Caki2 (cell line): ENCODE measurements around the gene ZBTB42. TPM values are rescaled to one million over a fixed set of nuclear protein-coding genes. Genes with fewer than 3 reads are reported as not detected.

Experiments used
- DNase-seq: peaks from one replicate; pipeline ENCODE4 v3.0.0-alpha.2; 2015; ENCODE audit warnings: low read depth
- in situ Hi-C: cut with HindIII; loops from 2 replicates; pipeline ENCODE4 v1.10.0; 2016; ENCODE audit warnings: low sequenced_read_pairs, low pct_unique_long_range_greater_than_20kb, mixed read lengths
- total RNA-seq: library from RNA; depleted of rRNA; stranded (reverse); fragments of >200 nt; shearing (Covaris generic); gene quantifications from 2 replicates; pipeline ENCODE4 v1.2.3, GENCODE V29; 2014; ENCODE audit warnings: low replicate concordance

Gene ZBTB42
- total RNA-seq, 1 experiment from 2014 or later = 7.6 TPM

DNA sequence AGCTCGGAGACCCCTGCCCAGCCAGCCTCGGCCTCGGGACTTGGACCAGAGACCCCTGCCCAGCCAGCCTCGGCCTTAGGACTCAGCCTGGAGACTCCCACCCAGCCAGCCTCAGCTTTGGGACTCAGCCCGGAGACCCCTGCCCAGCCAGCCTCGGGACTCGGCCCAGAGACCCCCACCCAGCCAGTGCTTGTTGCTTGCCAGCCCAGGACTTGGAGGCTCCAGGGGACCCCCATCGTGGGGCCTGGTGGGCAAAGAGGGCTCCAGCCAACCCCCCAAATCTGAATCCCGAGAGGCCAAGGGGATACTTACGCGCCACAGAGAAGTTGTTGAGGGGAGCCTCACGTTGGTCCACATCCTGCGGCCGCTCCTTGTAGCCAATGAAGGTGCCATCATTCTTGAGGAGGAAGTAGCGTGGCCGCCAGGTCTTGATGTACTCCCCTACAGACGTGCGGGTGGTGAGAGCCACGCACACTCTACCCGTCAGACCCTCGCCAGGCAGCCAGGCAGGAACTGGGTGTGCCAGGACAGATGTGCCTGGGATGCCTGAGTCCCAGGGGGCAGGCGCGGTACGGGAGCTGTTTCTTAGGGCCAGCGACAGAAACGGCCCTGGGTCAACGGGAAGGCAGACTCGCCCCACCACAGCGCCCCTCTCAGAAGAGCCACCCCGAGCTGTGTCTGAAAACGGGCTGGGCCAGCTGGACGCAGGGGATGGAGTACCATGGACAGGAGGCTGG is 21.0 kb upstream of the ZBTB42 start:
- in situ Hi-C loops = no loop called here
- no peak for DNase-seq

DNA sequence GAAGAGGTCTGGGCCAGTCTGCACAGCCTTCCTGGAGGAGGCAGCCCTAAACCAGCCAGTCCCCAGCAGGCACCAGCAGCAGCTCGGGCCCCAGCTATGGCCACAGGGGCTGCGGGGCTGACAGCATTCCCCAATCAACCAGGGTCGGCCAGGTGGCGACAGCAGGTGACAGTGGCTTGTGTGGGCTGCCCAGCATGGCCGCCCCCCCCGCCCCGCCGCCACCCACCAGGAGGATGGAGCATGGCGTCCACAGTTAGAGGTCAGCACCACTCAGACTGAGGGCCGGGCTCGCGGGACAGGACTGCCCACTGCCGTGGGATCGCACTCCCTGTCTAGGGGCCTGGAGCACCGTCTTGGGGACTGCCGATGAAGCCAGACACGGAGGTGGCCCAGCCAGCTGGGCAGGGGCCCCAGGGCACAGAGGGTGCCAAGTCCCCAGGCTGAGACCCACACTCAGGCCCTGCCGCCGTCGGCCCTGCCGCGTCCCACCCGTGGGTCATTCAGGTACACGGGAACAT is 20.3 kb upstream of the ZBTB42 start:
- in situ Hi-C loops = no loop called here

DNA sequence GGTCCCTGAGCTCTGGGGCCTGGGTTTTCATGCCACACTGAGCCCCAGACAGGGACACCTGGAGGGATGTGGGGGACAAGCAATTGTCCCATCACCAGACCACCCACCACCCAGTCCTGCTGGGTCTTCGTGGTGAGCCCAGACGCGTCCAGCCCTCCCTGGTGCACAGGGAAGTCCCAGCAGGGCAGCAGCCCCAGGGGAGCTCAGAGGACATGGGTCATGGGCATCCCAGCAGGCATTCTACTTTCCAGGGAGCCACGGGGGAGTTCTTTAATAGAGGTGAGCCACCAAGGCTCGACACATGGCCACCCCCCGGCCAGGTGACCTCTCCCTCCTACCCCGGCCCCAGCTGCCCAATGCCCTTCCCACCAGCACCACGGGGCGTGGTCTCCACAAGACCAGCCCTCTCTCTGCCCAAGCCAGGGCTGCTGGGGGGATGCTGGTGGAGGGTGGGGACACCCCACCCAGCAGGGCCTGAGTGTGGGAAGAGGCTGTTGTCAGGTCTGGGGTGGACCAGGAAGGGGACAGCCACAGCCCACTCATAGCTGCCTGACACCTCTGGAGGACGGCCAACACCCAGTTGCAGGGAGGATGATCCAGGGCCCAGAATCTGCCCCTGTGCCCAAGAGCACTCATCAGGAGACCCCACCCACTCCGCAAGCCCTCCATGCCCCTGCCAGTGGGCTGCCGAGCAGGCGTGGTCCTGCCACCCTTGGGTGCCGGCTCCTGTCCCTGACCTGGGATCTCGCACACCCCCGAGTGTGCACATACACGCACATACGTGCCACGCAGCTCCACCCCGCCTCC is 19.4 kb upstream of the ZBTB42 start:
- in situ Hi-C loops = no loop called here
- no peak for DNase-seq

More for the DNA sequence above, 20.3 kb upstream of the ZBTB42 start:
- no peak for DNase-seq

DNA sequence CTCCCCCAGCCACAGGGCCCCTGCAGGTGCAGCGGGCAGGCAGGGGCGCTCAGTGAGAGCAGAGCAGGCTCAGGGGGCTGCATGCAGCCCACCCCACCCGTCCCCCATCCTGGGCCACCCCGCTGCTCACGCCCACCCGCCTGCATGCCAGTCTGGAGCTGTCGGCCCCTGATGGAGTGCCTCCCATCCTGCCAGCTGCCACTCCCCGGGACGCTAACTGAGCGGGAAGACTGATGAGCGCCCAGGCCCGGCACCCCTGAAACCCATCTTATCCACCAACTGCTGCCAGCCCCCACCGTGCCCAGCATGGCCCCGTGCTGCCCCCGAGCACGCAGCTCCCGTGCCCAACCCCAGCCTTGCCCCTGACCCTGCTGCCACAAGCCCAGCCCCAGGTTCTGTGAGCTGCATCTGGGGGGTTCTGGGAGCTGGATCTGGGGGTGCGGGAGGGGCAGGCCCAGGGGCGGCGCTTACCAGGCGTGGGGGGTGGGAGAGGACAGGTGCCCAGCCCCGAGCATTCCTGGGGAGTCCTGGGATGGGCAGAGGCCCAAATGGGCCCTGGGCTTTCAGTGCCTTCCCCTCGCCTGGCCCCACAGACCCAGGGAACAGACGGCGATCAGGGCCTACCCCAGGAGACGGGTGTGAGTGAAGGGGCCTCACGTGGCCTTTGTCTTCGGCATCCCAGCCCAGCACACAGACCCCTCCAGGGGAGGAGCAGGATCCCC is 18.7 kb upstream of the ZBTB42 start:
- no peak for DNase-seq
- in situ Hi-C loops = no loop called here

DNA sequence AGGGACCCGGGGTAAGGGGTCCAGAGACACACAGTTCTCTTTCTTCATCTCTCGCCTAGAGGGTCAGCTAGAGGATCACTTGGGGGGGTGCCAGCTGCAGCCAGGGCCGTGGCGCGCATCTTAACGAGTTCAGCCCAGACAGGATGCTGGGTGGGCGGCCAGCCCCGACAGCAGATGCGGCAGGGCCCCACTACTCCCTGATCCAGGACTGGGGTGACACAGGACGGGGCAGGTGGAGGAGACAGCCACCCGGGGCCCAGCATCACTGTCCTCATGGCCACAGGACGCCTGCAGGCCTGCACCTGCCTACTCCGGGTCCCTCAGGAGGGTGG is 18.1 kb upstream of the ZBTB42 start:
- no peak for DNase-seq
- in situ Hi-C loops = no loop called here

DNA sequence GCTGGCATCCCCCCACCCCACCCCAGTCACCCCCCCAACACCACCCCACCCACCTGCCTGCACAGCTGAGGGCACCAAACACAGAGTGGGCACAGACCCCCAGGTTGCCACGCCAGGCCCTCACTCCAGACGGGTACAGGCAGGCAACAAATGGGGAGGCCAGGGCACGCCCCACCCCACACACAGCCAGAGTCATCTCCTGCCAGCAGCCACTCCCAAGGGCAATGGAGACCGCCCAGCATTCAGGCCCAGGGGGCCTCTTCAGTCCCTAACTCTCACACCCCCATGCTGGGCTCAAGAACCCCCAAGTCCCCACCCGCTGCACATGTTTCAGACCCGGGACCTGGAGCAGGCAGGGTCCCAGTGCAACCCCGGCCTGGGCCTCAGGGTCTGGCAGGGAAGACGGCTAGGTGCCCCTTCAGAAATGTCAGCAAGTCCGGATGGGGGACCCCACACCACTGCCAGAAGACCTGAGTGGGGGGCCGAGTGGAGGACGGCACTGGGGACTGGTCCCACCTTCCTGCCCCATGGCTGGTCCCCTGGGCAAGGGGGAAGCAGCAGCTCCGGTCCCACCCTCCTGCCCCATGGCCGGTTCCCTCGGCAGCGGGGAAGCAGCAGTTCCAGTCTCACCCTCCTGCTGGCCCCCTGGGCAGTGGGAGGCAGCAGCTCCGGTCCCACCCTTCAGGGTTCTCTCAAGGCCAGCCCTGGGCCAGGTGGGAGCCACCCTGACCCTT is 17.2 kb upstream of the ZBTB42 start:
- in situ Hi-C loops = no loop called here
- no peak for DNase-seq

DNA sequence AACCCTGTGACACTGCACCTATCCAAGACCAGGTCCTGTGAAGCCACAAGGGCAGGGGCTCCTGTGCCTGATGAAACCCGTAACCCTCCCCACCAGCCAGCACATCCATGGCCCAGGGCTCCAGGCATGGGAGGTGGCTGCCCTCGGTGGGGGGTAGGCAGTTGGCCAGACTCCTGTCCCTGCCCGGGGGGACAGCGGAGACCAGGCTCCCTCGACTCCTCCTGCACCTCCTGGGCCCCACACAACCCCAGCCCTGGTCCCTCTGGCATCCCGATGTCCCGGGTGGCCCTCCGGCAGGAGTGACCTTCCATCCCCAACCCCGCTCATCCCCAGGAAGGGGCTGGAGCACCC is 16.7 kb upstream of the ZBTB42 start:
- in situ Hi-C loops = no loop called here
- no peak for DNase-seq

DNA sequence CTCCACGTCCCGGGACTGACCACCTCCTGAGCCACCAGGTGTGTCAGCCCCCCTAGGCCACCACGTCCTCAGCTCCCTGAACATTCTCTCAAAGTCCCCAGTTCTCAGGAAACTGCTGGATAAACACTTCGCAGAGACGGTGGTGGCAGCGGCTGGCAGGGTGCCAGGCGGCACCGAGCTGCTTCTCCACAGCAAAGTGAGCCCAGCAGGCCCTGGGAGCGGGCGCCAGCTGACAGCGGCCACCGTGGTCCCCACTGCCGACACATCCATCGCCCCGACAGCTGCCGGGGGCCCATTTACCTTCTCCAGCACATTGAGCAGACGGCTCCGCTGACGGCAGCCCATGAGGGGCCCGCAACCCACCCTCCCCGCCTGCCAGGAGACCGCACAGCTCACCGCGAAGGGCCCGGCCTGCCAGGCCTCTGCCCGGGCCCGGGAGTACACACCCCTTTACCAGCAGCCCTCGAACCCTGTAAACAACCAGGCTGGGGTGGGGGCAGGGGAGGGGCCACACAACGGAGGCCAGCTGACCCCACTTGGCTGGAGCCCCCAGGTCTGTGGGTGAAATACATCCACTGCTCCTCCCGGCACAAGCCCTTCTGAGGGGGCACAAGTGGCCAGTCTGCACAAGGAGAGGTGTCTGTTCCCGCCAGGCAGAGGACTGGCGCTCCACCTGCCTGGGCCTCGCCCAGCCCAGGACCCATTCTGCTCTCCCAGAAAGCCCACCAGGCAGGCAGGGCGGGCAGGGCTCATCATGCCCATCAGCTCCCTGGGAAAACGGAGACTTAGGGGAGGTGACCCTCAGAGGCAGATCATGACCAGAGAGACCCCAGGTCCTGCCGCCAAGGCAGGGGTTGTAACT is 15.8 kb upstream of the ZBTB42 start:
- DNase-seq = no peak
- in situ Hi-C loops = no loop called here

DNA sequence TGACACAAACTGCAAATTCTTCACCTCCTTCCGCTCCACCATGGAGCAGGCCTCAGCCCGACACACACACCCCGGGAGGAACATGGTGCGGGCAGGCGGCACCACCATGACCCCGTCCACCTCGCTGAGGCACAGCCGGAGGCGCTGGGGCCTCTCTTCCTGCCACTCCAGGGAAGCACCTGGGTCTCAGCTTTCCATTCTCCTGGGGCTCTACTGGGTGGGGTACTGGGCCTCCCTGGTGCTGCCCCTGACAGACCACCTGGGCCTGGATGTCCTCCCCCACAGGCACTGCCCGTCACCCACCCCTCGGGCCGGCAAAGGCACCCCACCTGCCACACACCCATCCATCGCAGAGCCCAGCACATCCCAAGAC is 15.2 kb upstream of the ZBTB42 start:
- in situ Hi-C loops = no loop called here
- DNase-seq = no peak

DNA sequence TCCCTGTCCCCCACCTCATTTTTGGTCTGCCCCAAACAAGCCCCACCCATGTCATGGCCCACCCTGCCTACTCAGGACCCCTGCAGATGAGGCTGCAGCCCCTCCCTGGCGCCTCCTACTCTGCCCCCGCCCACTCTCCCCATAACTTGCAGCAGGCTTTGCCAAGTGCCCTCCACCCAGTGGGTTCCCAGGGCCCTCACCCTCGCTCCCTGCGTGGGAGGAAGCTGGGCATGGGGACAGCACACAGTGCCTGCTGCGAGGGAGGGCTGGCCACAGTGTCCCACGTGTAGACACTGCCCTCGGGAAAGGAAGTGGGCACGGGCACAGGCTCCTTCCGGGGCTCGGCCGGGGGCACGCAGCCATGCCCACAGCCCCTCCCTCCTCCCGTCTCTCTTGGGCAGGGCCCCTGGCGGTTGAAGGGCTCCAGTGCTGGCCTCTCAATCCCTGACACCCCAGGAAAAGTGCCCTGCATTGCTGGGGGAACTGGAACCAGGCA is 14.8 kb upstream of the ZBTB42 start:
- no peak for DNase-seq
- in situ Hi-C loops = no loop called here

DNA sequence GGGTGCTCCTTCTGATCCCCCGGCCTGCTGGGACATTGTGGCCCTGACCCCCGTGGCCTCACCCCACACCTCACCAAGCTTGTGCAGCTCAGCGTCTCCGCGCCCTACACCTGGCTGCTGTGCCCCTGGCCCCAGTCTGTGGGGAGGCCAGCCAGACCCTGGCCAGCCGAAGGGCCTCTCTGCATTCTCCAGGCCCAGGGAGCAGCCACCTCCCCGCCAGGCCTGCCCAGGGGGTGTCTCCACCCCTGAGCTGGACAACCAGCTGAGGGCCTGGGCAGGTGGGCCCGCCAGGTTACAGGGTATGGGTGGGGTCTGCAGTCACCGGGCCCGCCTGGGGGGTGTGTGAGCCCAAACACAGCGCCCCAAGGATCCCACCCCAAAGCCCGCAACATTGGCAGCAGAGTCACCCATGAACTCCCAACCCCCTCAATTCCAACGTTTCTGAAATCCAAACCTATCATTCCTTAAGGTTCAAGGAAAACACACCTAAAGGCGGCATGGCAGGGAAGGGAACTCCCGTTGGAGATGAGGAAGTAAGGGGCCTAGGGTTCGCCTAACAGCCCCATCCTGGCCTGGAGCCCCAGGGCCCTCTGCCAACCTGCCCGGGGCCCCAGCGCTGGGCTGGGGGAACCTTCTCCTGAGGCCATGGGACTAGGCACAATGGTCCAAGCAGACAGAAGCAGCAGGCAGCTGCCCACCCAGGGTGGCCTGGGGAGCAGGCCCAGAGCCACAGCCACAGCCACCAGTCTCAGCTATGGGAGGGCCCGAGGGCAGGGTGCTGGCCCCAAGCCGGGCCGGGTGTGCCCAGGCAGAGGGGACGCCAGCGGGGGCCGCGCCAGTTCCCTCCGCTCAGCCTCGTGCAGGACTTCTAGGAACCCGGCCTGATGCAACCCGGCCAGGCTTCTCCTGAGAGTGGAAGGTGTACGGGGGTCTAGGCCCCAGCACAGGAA is 13.9 kb upstream of the ZBTB42 start:
- no peak for DNase-seq
- in situ Hi-C loops = no loop called here

DNA sequence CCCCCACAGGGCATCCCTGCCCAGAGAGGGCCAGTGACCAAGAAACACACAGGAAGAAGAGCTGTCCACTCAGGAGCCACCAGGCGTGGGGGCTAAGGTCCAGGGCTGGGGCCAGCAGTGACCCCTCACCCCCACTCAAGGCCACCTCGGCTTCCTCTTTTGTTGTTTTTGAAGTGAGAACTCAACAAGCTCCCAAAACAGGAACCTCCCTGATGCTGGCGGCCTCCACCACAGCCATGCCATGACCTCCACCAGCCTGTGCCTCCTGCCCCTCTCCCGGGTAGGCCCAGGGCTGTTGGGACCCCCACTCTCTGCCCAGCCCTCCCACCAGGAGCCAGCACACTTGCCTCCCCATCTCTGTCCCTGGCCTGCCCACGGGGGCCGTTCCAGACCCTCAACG is 13.2 kb upstream of the ZBTB42 start:
- DNase-seq = no peak
- in situ Hi-C loops = no loop called here

DNA sequence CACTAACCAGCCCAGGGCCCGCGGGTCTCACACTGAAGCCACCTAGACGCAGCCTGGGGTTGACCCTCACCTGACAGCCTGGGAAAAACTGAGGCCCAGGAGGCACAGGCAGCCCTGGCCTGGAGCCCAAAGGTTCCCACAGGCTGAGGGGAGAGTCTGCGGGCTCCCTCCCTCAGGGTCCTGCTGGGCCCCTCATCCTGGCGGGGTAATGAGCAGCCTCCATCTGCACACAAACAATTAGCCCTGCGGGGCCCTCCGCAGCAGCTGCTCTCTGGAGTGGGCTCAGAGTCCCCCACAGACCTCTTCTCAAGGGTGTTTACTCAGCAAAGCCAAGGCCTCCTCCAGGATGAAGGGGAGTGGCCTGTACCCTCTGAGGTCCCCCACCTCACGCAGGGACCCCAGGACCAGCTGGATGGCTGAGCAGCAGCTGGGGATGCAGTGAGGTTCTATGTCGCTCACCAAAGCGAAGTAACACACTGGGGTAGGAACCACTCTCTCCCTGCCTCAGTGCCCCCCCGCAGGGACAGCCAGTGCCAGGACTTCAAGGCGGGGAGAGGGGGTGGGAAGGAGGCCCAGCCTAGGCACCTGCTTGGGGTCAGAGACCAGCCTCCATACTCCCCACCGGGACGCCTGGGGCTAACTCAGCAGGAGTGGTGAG is 12.6 kb upstream of the ZBTB42 start:
- in situ Hi-C loops = no loop called here
- DNase-seq = no peak

DNA sequence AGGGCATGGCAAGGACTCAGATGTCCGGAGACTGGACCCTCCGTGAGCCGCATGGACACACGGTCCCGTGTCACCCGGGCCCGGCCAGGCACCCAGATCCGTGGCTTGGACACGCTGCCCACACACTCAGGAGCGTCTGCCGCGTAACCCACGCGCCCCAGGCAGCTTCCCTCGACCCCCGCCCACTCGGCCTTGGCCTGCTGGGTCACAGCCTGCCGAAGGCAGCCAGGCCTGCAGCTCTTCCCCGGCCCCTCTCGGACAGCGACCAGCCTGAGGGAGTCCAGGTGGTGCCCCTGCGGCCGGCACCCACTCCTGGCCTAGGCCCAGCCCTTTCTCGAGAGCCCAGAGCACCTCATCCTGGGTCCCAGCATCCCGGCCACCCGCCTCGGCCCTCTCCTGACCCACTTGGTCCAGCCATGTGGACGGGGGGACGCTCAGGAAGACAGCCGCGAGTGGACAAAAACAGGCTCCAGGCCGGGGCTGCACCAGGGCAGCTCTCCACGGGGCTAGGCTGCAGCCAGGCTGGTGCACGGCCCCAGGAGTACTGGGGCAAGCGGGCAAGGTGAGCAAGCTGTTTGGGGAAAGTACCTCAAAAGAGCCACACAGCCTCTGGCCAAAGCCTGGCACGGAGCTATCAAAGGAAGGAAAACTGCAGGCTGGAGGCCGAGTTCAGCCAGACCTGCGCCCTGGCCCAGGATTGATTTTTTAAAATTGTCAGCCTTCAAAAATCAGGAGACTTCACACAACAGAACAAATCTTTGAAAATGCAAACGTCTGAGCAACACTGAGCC is 11.8 kb upstream of the ZBTB42 start:
- DNase-seq = no peak
- in situ Hi-C loops = no loop called here
